Activated CD4-positive, alpha-beta T cell treated with anti-CD3 and anti-CD28 coated beads for 48 hours (primary cell): ENCODE measurements around the gene AKIRIN2.
"Not testable (repeated sequence)": the region's sequence is repeated elsewhere in the genome, so short reads cannot be mapped to it uniquely, and the experiment has no call there.

Source experiments
- DNase-seq: peaks from one replicate; pipeline ENCODE4 v3.0.0-alpha.2; 2020

Gene AKIRIN2

GRCh38 chr6:87716928-87717614, 15.0 kb upstream of the AKIRIN2 start:
- no peak for DNase-seq

GRCh38 chr6:87714093-87714842, 12.2 kb upstream of the AKIRIN2 start:
- no peak for DNase-seq

GRCh38 chr6:87712713-87713112, 10.7 kb upstream of the AKIRIN2 start:
- not testable (repeated sequence) for DNase-seq

- no peak for DNase-seq
Measured at GRCh38 chr6:87710090-87710489, 8.1 kb upstream of the AKIRIN2 start.

- DNase-seq, result not testable (repeated sequence)
Measured at GRCh38 chr6:87708581-87709427, 6.8 kb upstream of the AKIRIN2 start.

GRCh38 chr6:87706187-87706966, 4.3 kb upstream of the AKIRIN2 start:
- DNase-seq, result no peak

GRCh38 chr6:87705070-87705691, 3.1 kb upstream of the AKIRIN2 start:
- DNase-seq, result peak; percentile 77

- DNase-seq, result not testable (repeated sequence)
Measured at GRCh38 chr6:87703039-87703438, 1.0 kb upstream of the AKIRIN2 start.

GRCh38 chr6:87702589-87702945, 534 bp upstream of the AKIRIN2 start:
- DNase-seq, result no peak

GRCh38 chr6:87701344-87701675, 723 bp downstream of the AKIRIN2 start:
- DNase-seq, result no peak

GRCh38 chr6:87700397-87701343, 1.4 kb downstream of the AKIRIN2 start:
- DNase-seq, result peak; percentile 52

- DNase-seq, result no peak
Measured at GRCh38 chr6:87699576-87699975, 2.5 kb downstream of the AKIRIN2 start.

- no peak for DNase-seq
Measured at GRCh38 chr6:87698547-87699006, 3.5 kb downstream of the AKIRIN2 start.

- no peak for DNase-seq
Measured at GRCh38 chr6:87697581-87698546, 4.2 kb downstream of the AKIRIN2 start.

GRCh38 chr6:87696817-87697216, 5.2 kb downstream of the AKIRIN2 start:
- DNase-seq, result not testable (repeated sequence)

GRCh38 chr6:87692086-87692485, 9.9 kb downstream of the AKIRIN2 start:
- no peak for DNase-seq

- no peak for DNase-seq
Measured at GRCh38 chr6:87690441-87690840, 11.6 kb downstream of the AKIRIN2 start.

- not testable (repeated sequence) for DNase-seq
Measured at GRCh38 chr6:87687893-87688292, 14.1 kb downstream of the AKIRIN2 start.

- no peak for DNase-seq
Measured at GRCh38 chr6:87687296-87687695, 14.7 kb downstream of the AKIRIN2 start.
